Fibroblast of lung (primary cell): ENCODE measurements around the gene SRCIN1.

Experiments
- EZH2 ChIP-seq: IDR thresholded peaks from 2 replicates; pipeline ENCODE4 v1.5.1; 2012; ENCODE audit warnings: low read length, control low read depth, mild to moderate bottlenecking; ENCODE audit errors: missing control alignments
- TF ChIP-seq, protein P1 (sequence below), 2 donors: IDR thresholded peaks in 1 of 2; conservative IDR thresholded peaks in 1 of 2; 1 replicate in 1 of 2; 2 replicates in 1 of 2; pipeline ENCODE4 v1.5.1; 2011 to 2012; ENCODE audit warnings: low read length in 2 of 2, control low read depth in 1 of 2, inconsistent platforms in 1 of 2, low read depth in 1 of 2, mild to moderate bottlenecking in 1 of 2

GRCh38 chr17:38653679-38654078 lies 47.9 kb upstream of the SRCIN1 start:
- TF ChIP-seq, protein P1, sequence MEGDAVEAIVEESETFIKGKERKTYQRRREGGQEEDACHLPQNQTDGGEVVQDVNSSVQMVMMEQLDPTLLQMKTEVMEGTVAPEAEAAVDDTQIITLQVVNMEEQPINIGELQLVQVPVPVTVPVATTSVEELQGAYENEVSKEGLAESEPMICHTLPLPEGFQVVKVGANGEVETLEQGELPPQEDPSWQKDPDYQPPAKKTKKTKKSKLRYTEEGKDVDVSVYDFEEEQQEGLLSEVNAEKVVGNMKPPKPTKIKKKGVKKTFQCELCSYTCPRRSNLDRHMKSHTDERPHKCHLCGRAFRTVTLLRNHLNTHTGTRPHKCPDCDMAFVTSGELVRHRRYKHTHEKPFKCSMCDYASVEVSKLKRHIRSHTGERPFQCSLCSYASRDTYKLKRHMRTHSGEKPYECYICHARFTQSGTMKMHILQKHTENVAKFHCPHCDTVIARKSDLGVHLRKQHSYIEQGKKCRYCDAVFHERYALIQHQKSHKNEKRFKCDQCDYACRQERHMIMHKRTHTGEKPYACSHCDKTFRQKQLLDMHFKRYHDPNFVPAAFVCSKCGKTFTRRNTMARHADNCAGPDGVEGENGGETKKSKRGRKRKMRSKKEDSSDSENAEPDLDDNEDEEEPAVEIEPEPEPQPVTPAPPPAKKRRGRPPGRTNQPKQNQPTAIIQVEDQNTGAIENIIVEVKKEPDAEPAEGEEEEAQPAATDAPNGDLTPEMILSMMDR (conservative IDR thresholded peaks at IDR 0.05 in 1 of 2, IDR thresholded peaks at IDR 0.05 in 1 of 2; ENCODE audit: low read depth in 1 of 2, low read length in 2 of 2) = no peak
- no peak for TF ChIP-seq EZH2
